NB4 (cell line): Measurements from ENCODE around the gene CAND2.

Source experiments
- MYC ChIP-seq: IDR thresholded peaks from 2 replicates; pipeline ENCODE4 v1.6.1; 2011; ENCODE audit warnings: low read depth, low read length
- TF ChIP-seq, protein P1 (sequence below): IDR thresholded peaks from one replicate; pipeline ENCODE4 v1.5.1; 2012; ENCODE audit warnings: low read depth, low read length

GRCh38 chr3:12825156-12825555 is 28.7 kb downstream of the CAND2 start:
- no peak for TF ChIP-seq MYC
- TF ChIP-seq, protein P1, sequence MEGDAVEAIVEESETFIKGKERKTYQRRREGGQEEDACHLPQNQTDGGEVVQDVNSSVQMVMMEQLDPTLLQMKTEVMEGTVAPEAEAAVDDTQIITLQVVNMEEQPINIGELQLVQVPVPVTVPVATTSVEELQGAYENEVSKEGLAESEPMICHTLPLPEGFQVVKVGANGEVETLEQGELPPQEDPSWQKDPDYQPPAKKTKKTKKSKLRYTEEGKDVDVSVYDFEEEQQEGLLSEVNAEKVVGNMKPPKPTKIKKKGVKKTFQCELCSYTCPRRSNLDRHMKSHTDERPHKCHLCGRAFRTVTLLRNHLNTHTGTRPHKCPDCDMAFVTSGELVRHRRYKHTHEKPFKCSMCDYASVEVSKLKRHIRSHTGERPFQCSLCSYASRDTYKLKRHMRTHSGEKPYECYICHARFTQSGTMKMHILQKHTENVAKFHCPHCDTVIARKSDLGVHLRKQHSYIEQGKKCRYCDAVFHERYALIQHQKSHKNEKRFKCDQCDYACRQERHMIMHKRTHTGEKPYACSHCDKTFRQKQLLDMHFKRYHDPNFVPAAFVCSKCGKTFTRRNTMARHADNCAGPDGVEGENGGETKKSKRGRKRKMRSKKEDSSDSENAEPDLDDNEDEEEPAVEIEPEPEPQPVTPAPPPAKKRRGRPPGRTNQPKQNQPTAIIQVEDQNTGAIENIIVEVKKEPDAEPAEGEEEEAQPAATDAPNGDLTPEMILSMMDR: no peak
